Measurements from ENCODE around the gene ABT1.
"Not testable (repeated sequence)": the region's sequence is repeated elsewhere in the genome, so short reads cannot be mapped to it uniquely, and the experiment has no call there.

- not testable (repeated sequence) for TF ChIP-seq EZH2 (optimal IDR thresholded peaks at IDR 0.05; ENCODE audit: low read depth, low read length); CTCF (IDR thresholded peaks at IDR 0.05; ENCODE audit: low read length); EZH2phosphoT487 (IDR thresholded peaks at IDR 0.05; ENCODE audit: low read length)
Observed at GRCh38 chr6:26547363-26547762, 49.4 kb upstream of the ABT1 start.

Measured in MM.1S (cell line).